DOHH2 (cell line): ENCODE measurements around the gene BTG4.

Experiments used
- H3F3A ChIP-seq: fragments of 200-600 bp; sonication (generic), shearing (Covaris generic); 2 replicates; pipeline ENCODE4 v1.6.0; 2016; ENCODE audit warnings: antibody characterized with exemption, mild to moderate bottlenecking; ENCODE audit not compliant: control insufficient read depth, insufficient read depth
- H3K27ac ChIP-seq: fragments of 200-600 bp; sonication (generic); 2 replicates; pipeline ENCODE4 v1.5.1; 2014; ENCODE audit warnings: low read depth, mild to moderate bottlenecking, low read length, moderate library complexity
- H3K27me3 ChIP-seq: fragments of 200-600 bp; sonication (generic); 2 replicates; pipeline ENCODE4 v1.6.1; 2014; ENCODE audit warnings: mild to moderate bottlenecking, low read length, mixed read lengths; ENCODE audit not compliant: control insufficient read depth
- H3K36me3 ChIP-seq: fragments of 200-600 bp; sonication (generic); 2 replicates; pipeline ENCODE4 v1.6.1; 2014; ENCODE audit warnings: mild to moderate bottlenecking, low read length, moderate library complexity, mixed read lengths; ENCODE audit not compliant: control insufficient read depth
- H3K4me1 ChIP-seq: fragments of 200-600 bp; sonication (generic); 2 replicates; pipeline ENCODE4 v1.6.1; 2014; ENCODE audit warnings: mild to moderate bottlenecking, low read length, mixed read lengths; ENCODE audit not compliant: control insufficient read depth
- H3K4me2 ChIP-seq: fragments of 200-600 bp; sonication (generic); 2 replicates; pipeline ENCODE4 v1.6.0; 2014; ENCODE audit warnings: mild to moderate bottlenecking, low read length, moderate library complexity
- H3K4me3 ChIP-seq: fragments of 200-600 bp; sonication (generic); 2 replicates; pipeline ENCODE4 v1.5.1; 2014; ENCODE audit warnings: mild to moderate bottlenecking, low read length, mixed read lengths
- H3K79me2 ChIP-seq: fragments of 200-600 bp; sonication (generic); 2 replicates; pipeline ENCODE4 v1.6.1; 2014; ENCODE audit warnings: mild to moderate bottlenecking, low read length, mixed read lengths; ENCODE audit not compliant: control insufficient read depth
- H3K9me2 ChIP-seq: fragments of 200-600 bp; sonication (generic); replicated peaks from 2 replicates; pipeline ENCODE4 v1.6.1; 2014; ENCODE audit warnings: mild to moderate bottlenecking, low read length, mixed read lengths; ENCODE audit not compliant: control insufficient read depth
- H3K9me3 ChIP-seq: fragments of 200-600 bp; sonication (generic); 2 replicates; pipeline ENCODE4 v1.6.1; 2014; ENCODE audit warnings: antibody characterized with exemption, low read length, mixed read lengths; ENCODE audit not compliant: control insufficient read depth, insufficient read depth
- H4K20me1 ChIP-seq: fragments of 200-600 bp; sonication (generic); 2 replicates; pipeline ENCODE4 v1.6.0; 2014; ENCODE audit warnings: low read depth, mild to moderate bottlenecking, antibody characterized with exemption, low read length, moderate library complexity; ENCODE audit not compliant: control insufficient read depth, insufficient read depth
- EZH2phosphoT487 ChIP-seq: fragments of 200-600 bp; sonication (generic); IDR thresholded peaks from 2 replicates; pipeline ENCODE4 v1.6.1; 2017; ENCODE audit warnings: borderline replicate concordance, mild to moderate bottlenecking, antibody characterized with exemption, low read length, moderate library complexity, mixed read lengths
- TF ChIP-seq, protein P1 (sequence below): fragments of 200-600 bp; sonication (generic); IDR thresholded peaks from one replicate; pipeline ENCODE4 v1.5.1; 2014; ENCODE audit warnings: antibody characterized with exemption, mild to moderate bottlenecking, low read depth, low read length; ENCODE audit not compliant: poor library complexity, severe bottlenecking

BTG4 gene

DNA sequence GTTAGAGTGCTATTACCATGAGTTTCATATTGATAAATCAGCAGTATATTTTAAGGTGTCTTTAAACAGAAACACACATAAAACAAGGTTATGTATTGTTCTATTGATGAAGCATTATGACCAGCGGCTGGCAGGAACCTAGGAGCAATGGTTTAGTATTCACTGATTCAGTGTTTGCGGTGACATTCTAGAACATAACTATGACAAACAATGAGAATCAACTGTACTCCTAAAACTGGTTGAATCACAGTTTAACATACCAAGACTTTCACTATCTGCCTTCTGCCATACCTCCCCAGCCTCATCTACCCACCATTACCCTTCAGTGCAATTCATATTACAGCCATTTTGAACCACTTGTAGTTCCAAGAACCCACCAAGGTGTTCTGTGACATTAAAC, 11.2 kb upstream of the BTG4 start:
- no peaks in the 10 kb centered on the region for H3K36me3 ChIP-seq

DNA sequence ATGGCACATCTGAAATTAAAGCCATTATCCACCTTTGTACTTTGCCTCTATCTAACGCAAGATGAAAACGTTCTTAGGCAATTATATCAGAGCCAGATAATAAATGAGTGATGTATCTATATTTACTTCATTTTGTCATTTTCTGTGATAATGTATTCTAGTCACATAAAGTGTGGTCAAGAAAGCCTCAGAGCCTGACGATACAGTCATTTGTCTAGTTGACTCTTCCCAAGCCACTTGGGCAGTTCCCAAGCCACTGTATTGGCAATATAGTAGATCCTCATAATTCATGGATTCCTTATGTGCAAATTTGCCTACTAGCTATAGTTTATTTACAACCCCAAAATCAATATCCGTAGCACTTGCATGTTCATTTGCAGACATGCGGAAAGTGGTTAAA, 10.2 kb upstream of the BTG4 start:
- TF ChIP-seq, protein P1, sequence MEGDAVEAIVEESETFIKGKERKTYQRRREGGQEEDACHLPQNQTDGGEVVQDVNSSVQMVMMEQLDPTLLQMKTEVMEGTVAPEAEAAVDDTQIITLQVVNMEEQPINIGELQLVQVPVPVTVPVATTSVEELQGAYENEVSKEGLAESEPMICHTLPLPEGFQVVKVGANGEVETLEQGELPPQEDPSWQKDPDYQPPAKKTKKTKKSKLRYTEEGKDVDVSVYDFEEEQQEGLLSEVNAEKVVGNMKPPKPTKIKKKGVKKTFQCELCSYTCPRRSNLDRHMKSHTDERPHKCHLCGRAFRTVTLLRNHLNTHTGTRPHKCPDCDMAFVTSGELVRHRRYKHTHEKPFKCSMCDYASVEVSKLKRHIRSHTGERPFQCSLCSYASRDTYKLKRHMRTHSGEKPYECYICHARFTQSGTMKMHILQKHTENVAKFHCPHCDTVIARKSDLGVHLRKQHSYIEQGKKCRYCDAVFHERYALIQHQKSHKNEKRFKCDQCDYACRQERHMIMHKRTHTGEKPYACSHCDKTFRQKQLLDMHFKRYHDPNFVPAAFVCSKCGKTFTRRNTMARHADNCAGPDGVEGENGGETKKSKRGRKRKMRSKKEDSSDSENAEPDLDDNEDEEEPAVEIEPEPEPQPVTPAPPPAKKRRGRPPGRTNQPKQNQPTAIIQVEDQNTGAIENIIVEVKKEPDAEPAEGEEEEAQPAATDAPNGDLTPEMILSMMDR: no peak
- TF ChIP-seq EZH2phosphoT487: no peak
- H3K36me3 ChIP-seq: no peaks in the 10 kb centered on the region
- no peaks in the 10 kb centered on the region for H3K79me2 ChIP-seq
- peaks cover 15% of the 10 kb centered on the region for H3K27me3 ChIP-seq
- H3K4me3 ChIP-seq: no peak overlapping the region
- H3K9me3 ChIP-seq: no peaks in the 10 kb centered on the region
- H4K20me1 ChIP-seq: no peaks in the 10 kb centered on the region
- no peak overlapping the region for H3K4me2 ChIP-seq
- H3K27ac ChIP-seq: no peak overlapping the region
- H3F3A ChIP-seq: no peaks in the 10 kb centered on the region
- no peaks in the 10 kb centered on the region for H3K9me2 ChIP-seq
- no peaks in the 10 kb centered on the region for H3K4me1 ChIP-seq

More for the DNA sequence above, 11.2 kb upstream of the BTG4 start:
- Histone ChIP-seq H3K79me2 (no peaks in the 10 kb centered on the region), H3K4me3 (no peak overlapping the region), H3K27ac (no peak overlapping the region), H3K9me3 (no peaks in the 10 kb centered on the region), H3K27me3 (peaks cover 15% of the 10 kb centered on the region), H3K4me1 (no peaks in the 10 kb centered on the region), H3F3A (no peaks in the 10 kb centered on the region), H4K20me1 (no peaks in the 10 kb centered on the region), H3K4me2 (no peak overlapping the region), H3K9me2 (no peaks in the 10 kb centered on the region)
- TF ChIP-seq EZH2phosphoT487: no peak
- TF ChIP-seq, protein P1: no peak

DNA sequence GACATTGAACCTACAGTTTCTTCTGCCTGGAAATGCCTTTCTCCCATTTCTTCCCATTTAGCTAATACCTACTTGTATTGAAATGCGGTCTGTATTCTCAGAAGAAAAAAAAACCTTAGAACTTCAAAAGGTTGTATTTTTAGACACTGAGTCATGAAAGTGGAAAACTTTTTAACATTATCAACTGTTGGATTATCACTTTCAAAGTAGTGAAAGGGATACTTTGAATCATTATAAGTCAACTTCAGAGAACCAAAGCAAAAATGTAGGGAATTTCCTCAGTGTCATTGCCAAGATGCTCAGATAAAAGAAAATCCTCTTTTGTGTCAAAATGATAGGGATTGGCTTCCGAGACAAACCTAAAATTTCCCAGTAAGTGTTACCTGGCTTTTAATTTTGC, 8.9 kb upstream of the BTG4 start:
- H3K4me2 ChIP-seq: no peak overlapping the region

More for the DNA sequence above, 8.9 kb upstream of the BTG4 start:
- Histone ChIP-seq H3K4me3 (no peak overlapping the region), H3K27me3 (peaks cover 15% of the 10 kb centered on the region), H4K20me1 (no peaks in the 10 kb centered on the region), H3F3A (no peaks in the 10 kb centered on the region), H3K9me2 (no peaks in the 10 kb centered on the region), H3K9me3 (no peaks in the 10 kb centered on the region), H3K79me2 (no peaks in the 10 kb centered on the region), H3K36me3 (no peaks in the 10 kb centered on the region), H3K4me1 (no peaks in the 10 kb centered on the region), H3K27ac (no peak overlapping the region)
- TF ChIP-seq, protein P1: no peak
- no peak for TF ChIP-seq EZH2phosphoT487
